NCI-H1105 treated with DMSO at 0.1 percent for 48 hours (cell line): ENCODE results near the gene MPPED1.

ENCODE experiments used
- DNase-seq: peaks from one replicate; lab custom pipeline; 2025; lab: John Stamatoyannopoulos, UW

MPPED1 gene

DNA sequence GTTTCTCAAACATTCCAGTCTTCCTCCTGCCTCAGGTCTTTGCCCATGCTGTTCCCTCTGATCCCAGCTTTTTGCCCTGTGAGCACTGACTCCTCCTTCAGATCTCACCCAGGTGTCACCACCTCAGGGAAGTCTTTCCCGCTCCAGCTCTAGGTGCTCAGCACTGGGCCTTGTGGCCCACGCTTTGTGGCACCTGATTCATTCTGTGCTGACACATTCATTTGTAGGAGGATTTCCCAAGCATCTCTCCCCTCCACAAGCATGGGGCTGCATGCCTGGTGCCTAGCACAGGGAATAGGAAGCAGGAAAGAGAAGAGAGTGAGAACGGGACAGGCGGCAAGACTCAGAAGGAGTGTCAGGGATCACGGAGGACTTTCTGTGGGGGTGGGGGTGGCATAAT lies 17.6 kb downstream of the MPPED1 start:
- DNase-seq, result no peak

DNA sequence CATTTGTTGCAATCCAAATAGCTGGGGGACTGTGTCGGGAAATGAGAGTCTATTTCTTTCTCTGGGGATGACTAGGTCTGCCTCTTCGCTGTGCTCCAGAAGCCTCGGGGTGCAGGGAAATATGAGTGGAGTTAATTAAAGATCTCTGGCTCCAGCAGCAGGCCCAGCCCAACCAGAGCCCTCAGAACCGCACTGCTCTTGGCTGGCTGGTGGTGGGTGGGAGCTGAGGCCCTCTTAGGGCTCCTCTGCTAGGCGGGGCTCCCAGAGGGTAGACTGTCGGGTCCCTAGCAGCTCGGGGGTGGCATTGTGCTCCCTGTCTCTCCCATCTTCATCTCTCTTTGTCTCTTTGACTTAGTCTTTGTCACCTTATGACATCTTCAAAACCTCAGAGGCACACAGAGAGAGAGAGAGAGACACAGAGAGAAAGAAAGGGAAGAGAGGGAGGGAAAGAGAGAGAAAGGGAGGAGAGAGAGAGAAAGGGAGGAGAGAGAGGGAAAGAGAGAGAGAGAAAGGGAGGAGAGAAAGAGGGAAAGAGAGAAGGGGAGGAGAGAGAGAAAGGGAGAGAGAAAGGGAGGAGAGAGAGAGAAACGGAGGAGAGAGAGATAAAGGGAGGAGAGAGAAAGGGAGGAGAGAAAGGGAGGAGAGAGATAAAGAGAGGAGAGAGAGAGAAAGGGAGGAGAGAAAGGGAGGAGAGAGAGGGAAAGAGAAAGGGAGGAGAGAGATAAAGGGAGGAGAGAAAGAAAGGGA lies 20.2 kb downstream of the MPPED1 start:
- DNase-seq, result no peak

DNA sequence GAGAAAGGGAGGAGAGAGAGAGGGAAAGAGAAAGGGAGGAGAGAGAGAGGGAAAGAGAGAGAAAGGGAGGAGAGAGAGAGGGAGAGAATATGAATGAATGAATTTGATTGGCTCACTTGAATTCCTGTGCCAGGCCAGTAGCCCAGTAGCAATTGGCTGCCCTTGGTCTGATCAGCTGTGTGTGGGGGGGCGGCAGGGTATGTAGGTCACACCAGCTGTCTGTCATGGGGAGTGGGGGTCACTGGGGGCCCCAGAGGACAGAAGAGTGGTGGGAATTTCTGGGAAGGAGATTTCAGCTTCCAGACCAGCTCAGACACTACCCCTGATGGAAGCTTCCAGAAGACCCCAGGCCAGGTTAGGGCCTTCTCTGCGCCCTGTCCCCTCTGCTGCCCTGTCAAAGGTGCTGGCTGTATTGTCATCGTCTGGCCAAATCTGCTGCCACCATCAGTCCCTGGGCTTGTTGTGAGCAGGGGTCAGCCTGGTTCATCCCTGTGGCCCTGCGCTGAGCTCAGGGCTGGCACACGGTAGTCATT lies 21.1 kb downstream of the MPPED1 start:
- DNase-seq, result no peak

DNA sequence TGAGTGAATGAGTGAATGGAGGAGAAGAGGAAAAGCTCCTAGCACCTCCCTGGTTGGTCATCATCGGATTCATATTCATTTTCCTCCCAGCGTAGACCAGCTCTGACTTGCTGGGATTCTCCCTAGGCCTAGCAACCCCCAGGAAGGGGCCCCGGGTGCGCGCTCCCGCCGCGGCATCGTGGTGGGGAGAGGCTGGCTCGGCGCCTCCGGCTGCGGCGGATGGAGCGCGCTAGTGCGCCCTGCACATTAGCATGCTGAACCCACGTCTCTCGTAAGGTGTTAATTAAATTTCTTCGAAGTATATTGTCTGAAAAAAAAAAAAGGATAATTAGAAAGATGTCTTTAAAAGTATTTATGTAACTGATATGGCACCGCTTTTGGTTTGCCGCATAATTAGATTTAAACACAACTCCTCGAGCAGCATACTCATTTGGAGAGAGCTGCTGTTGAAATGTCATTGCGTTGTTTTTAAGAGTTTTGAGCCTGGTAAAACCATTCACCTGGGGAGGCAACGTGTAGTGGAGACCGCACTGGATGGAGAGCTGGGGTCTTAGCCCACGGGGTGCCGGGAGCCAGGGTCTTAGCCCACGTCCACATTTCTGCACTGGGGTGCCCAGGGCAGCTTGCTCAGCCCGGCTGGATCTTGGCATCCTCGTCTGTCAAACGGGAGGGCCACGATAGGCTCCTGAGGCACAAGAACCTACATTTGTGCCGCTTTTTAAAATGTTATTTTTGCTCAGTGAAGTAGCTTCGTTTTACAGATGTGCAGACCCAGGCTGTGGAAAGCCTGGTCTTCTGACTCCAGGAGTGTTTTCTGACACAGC lies 21.8 kb downstream of the MPPED1 start:
- DNase-seq, result no peak

DNA sequence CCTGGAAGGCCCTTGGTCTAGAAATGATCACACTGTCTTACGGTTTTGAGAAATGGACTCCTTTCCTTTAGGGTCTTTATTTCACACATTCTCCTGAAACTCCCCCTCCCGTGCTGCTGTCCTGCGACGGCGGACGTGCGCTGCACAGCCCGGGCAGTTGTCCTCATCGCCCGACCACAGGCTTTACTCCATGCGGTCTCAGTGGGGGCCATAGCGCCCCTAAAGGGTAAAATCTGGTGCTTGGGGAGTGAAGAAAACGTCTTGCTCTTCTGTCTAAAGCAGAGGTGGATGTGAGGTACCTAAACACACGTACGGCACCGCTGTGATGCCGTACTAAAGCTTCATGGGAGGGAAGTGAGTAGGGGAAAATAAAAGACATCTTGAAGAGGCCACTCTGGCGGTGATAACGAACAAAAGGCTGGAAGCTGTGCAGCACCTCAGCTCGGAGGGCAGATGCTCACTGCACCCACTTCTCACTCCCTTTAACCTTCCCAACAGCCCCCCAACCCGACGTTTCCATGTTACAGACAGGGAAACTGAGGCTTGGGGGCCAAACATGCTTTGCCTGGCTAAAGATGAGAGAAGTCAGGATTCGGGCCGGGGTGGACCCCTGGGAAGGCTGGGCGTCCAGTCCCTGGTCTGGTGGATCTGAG lies 22.6 kb downstream of the MPPED1 start:
- no peak for DNase-seq

DNA sequence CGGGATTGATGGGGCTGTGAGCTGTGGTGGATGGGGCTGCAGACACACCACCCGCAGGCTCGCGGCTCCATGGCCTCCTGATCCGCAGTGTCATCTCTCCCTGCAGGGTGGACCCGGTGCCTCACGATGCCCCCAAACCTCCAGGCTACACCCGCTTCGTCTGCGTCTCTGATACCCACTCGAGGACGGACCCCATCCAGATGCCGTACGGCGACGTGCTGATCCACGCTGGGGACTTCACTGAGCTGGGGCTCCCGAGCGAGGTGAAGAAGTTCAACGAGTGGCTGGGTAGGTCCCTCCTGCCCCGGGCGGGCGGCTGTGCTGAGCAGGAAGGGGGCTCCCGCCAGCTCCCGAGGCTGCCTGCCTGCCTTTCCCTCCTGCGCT lies 23.1 kb downstream of the MPPED1 start:
- DNase-seq, result no peak

DNA sequence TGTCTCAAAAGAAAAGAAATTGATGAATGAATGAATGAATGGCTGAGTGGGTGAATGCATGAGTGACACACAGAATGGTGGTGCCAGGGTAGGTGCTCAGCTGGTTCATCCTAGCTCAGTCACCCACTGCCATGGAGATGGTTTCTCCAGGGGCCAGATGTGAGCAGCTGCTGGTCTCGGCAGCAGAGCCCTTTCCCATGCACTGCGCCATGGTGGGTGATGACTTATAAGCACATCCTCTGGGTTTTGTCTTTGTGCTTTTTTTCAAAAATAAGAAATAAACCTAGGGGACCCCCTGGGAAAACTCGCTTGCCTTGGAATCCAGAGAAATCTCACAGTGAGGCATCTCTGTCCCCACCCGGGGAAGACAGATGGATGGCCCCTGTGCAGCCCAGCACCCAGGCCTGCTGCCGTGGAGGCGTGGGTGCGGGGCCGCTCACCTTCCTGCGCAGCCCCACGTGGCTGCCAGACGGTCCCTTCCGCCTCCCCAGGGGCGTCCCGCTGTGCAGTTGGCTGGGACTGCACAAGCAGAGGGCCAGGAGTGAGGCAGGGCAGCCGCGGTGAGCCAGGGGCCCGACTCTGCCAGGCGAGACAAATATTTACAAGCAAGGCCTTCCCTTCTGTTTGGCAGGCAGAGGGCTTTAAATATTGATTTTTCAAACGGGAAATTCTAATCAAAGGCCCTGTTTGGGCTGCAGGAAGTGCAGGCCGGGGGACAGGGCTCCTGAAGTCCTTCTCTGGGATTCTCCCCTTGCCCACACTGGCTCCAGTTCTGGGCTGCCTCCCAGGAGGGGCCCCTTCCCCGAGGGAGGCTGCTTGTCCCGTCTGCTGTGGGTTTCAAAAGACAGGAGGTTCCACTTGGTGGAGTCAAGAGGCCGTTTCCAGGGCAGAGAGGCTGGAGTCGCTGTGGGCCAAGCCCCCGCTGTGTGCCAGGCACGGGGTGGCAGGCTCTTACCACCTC lies 24.3 kb downstream of the MPPED1 start:
- DNase-seq, result no peak

DNA sequence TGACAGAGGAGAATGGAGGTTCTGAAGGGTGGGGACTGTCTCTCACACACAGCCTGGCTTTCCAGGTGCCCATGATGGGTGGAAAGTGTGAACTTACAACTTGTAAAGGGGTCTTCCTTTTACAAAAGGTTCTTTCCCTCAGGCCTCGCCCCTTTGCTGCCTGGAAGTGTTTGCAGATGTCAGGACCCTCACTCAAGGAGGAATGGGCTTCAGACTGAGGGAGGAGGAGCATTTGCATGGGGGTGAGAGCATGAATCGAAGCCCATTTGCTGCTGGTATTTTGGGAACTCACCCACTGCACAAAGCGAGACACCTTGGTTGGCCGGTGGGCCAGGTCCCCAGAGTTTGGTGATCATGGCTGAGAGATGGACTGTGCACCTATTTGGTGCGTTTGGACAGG lies 25.1 kb downstream of the MPPED1 start:
- DNase-seq, result no peak

DNA sequence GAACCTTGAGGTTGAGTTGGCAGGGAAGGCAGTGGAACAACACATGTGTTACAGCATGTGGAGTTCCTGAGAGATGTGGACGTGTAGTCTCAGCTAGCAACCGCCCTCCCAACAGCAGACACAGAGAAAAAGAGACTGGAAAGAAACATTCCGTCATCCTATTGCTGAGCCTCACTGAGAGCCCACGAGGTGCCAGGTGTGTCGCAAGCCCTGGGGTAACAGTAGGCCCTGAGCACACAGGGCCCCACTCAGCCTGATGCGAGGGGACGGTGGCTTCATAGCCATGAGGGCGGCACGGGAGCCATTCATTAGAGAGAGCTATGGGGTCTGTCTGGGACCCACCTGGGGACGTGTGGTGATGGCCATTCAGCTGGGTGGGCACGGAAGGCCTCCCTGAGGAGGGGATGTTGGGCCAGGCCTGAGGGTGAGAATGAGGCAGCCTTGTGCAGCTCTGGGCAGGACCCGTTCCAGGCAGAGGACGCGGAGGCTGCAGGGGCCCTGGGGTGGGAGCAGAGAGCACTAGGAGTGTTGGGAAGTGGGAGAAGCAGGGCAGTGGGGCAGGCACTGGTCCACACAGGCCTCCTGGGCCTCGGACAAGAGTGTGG lies 26.2 kb downstream of the MPPED1 start:
- DNase-seq, result no peak

DNA sequence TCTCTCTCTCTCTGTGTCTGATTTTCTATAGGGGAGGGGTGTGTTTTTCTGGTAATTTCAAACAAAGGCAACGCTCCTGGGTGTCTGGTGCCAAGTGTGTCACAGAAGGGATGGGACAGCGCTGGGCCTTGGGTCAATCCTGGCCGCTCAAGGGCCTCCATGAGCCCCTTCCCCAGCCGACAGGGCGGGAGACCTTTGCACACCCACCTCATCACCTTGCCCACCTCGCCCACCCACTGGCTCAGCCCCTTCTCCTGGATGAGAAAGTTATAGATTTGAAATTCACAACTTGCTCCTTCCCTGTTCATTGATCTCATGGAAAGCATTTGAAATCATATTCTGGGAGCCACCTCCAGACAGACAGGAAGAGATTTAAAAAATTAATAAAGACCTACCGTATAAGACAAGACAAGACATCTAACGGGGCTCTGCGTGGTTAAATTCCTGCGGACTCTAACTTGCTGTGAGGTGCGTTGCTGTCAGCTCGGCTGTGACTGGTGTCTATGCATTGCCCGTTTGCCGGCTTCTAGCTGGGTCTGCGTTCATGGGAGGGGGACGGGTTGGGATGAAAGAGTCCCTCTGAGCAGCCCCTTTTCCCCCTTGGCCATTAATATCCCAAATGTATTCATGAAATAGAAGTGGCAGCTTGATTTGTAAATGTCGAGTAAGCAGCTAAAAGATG lies 27.0 kb downstream of the MPPED1 start:
- DNase-seq, result no peak

DNA sequence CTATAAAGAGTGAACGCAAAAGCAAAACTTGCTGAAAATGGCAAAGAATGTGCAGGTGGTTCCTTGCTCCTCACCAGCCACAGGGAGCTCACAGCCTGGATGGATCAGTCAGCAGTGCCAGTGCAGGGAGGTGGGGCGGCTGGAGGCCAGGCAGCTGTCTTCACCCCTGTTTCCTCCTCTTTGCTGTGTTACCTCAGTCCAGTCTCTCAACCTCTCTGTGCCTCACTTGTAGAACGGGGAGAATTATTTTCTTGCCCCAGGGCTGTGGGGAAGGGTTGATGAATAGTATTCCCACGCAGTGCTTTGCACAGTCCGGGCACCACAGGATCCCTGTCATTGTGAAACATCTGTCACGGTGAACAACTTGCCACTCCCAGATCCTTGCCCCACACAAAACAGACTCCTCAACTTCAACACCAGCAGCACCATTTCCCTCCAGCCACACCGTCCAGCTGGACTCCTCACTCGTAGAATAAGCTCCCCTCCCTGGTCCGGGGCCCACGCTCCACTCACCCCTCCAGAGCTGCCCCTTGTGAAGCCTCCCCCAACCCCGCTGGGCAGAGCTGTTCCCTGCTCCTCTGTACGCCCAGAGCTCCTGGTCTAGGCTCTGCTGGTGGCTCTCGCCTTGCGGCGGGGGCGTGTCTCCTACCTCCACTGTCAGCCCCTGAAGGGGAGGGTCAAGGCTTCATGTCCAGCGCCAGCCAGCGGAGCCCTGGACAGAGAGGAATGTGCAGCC lies 27.7 kb downstream of the MPPED1 start:
- no peak for DNase-seq

DNA sequence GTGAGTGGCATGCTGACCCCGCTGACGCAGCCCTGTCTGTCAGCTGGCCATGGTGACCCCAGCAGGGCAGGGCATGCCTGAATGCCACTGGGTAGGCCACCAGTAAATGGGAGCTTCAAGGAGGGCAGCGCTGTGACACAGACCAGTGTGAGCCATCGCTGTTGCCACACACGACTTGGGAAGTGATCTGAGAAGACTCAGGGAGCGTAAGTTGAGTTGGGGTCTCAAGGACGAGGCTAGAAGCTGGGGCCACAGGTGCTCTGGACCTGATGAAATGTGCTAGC lies 28.2 kb downstream of the MPPED1 start:
- no peak for DNase-seq

DNA sequence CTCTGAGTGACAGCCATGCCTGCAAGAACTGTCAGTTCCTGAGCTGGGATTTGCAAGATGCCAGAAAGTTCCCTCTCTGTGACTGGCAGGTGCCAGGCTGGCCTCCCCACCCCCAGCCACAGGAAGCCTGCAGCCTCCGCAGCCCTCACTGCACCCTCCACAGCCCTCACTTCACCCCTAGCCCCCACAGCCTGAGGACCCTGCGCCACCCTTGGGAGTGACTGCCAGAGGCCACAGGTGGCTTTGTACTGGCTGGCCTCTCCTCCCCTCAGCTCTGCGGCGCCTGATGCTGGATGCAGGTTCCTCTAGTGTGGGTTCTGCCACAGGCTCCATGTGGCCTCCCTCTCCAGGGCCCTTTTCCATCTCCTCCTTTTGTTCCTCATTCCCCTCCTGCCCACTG lies 28.7 kb downstream of the MPPED1 start:
- DNase-seq, result no peak

DNA sequence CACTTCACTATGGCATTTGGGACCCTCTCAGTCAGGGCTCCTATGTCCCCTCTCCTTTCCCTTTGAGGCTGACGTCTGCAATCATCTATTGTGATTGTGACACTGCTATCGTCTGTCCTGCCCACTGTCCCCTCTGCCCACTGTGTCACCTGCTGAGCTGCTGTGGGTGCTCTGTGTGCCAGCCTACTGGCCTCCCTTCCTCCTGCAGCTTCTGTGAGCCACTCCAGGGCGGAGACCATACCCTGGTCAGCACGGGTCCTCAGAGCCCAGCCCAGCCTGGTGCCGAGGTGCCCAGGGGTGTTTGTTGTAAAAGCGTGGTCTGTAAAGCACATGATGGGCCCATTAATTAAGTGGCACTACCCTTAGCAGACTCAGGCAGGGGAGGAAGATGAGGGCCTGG lies 29.4 kb downstream of the MPPED1 start:
- DNase-seq, result no peak

DNA sequence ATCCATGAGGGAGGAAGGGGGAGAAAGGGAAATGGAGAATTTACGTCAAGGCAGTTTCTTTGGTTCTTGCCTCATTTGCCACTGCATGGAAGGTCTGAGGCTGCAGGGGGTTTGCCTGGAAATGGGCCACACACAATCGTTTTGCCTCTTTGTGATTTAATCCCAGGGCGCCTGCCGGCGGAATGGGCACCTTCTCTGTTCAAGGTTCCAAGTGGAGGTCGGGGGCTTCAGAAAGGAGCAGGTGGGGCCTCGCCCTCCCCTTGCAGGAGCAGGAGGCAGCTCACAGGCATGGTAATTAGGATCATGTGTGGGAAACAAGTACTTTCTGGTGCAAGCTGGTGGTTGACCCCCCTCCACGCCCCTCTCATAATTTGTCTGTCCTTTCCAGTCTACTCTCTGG lies 29.9 kb downstream of the MPPED1 start:
- DNase-seq, result no peak

DNA sequence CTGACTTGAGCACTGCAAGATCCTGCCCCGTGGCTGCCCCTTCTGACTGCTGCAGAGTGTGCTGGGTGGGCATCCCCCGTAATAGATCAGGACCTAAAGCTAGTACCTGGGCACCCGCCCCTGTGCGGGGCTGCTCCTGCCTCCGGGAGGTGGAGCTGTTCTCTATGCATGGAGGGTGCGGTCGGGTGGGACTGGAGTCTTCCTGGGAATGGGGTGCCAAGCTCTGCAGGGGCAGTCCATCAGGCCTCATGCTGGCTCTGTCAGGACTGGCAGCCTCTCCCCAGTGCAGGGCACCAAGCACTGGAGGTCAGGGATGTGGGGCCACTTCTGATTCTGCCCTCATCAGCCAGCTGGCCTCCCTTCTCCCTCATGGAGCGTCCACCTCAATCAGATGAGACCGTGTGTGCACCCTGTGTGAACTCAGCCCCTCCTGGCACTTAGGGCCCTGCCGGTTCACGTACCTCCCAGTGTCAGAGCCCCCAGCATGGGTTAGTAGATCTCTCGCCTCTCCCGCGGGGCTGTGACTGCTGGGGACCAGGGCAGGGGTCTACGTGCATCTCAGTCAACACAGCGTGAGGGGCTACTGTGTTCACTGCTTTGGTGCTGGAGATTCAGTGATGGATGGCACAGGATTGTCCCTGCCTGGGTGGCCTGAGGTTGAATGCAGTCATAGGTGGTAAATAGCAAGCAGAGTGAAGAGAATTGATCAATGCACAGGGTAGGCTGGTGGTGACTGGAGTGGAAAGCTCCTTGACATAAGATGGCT lies 30.8 kb downstream of the MPPED1 start:
- no peak for DNase-seq

DNA sequence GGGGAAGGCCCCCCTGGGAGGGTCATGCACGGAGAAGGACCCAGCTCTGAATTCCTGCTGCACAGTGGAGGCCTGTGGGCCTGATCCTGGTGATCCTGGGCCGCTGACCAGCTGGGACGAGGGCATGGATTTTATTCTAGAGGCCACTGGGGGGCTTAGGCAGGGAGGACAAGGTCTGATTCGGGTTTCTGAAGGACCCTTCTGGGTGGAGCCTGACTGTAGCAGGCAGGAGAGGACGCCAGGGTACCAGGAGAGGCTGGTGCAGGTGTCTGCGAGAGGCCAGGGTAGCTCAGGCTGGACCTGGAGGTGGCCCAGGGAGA lies 31.3 kb downstream of the MPPED1 start:
- no peak for DNase-seq

DNA sequence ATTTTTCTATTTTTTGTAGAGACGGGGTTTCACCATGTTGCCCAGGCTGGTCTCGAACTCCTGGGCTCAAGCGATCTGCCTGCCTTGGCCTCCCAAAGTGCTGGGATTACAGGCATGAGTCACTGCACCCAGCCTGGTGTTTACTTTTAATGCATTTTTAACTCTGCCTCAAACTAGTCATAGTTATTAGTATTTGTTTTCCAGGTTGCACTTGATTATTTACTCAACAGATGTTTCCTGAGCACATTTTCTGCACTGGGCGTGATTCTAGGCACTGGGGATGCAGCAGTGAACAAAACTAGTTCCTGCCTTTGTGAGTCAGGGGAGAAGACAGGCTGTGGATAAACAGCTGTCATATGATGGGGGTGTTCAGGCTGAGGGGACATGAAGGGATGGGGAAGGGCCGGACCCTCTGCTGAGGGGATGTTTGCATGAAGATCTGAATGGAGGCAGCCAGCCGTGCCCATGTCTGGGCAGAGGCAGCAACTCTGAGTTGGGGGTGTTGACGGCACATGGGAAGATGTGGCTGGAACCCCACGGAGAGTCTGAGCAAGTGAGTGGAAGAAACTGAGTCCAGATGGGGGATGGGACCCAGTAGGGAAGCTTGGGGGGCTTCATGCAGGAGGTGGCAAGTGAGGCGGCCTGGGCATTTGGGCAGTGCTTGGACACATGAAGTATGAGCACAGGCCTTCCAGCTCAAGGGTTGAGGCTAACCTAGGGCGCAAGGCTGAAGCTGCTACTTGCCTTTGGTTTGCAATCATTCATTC lies 34.4 kb downstream of the MPPED1 start:
- no peak for DNase-seq

DNA sequence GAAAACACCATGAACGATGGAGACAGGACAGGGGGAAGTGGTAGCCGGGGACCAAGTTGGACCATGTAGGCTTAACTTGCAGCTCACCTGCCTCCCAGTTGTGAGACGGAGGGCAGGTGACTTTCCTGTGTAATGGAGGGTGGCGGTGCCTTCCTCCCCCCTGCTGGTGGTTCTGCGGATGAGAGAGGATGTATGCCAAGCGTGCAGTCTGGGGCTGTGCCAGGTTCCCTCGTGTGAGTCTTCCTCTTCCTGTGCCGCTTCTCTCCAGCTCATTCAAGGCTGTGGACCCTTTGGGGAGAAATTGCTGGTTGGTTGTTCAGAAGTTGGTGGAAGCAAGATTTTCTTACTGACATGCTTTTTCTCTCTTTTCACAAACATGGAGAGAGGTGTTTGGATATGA lies 35.1 kb downstream of the MPPED1 start:
- peak; percentile 88 for DNase-seq
